K562 (cell line): ENCODE data around the gene USP32. TPM values are rescaled to one million over a fixed set of nuclear protein-coding genes. Genes with fewer than 3 reads are reported as not detected.
A peak's percentile ranks its signal among the peaks of the same experiment; 100 is the strongest.

Source experiments
- ELF4 ChIP-seq: fragments of 450-650 bp; formaldehyde crosslinking; IDR thresholded peaks from 2 replicates; pipeline ENCODE4 v1.4.0; 2022; ENCODE audit warnings: missing genetic modification characterization
- GABPB1 ChIP-seq: sonication (generic); formaldehyde crosslinking; IDR thresholded peaks from 2 replicates; pipeline ENCODE4 v1.8.0; 2022; ENCODE audit warnings: mild to moderate bottlenecking, missing genetic modification reagents
- KDM2B ChIP-seq: fragments of 250-450 bp; sonication (Bioruptor Pico); IDR thresholded peaks from 2 replicates; pipeline ENCODE4 v1.8.0; 2021; ENCODE audit warnings: mild to moderate bottlenecking, moderate library complexity
- MAX ChIP-seq: sonication (generic); formaldehyde crosslinking; IDR thresholded peaks from 2 replicates; pipeline ENCODE4 v1.9.0; 2022; ENCODE audit warnings: mild to moderate bottlenecking, missing genetic modification reagents
- MCM2 ChIP-seq: fragments of 450-650 bp; IDR thresholded peaks from 2 replicates; pipeline ENCODE4 v1.6.1; 2017; ENCODE audit warnings: low read depth, mild to moderate bottlenecking
- NCOA6 ChIP-seq: fragments of 450-650 bp; IDR thresholded peaks from 2 replicates; pipeline ENCODE4 v1.6.1; 2017; ENCODE audit warnings: mild to moderate bottlenecking
- POU5F1 ChIP-seq: fragments of 150-350 bp; IDR thresholded peaks from 2 replicates; pipeline ENCODE4 v1.6.1; 2014; ENCODE audit warnings: borderline replicate concordance, low read length, low read depth, mild to moderate bottlenecking; ENCODE audit not compliant: partially characterized antibody
- REST ChIP-seq, 2 experiments: fragments of 450-650 bp; formaldehyde crosslinking in 1 of 2; IDR thresholded peaks; 2 replicates each; pipeline versions ENCODE4 v1.4.0 to v1.6.1; 2014 to 2020; ENCODE audit warnings: mild to moderate bottlenecking in 2 of 2, borderline replicate concordance in 1 of 2, low read depth in 1 of 2
- ZFX ChIP-seq: sonication (generic); formaldehyde crosslinking; IDR thresholded peaks from 2 replicates; pipeline ENCODE4 v1.8.0; 2022; ENCODE audit warnings: mild to moderate bottlenecking, missing genetic modification reagents, moderate library complexity
- ZNF224 ChIP-seq: sonication (generic); formaldehyde crosslinking; IDR thresholded peaks from 2 replicates; pipeline ENCODE4 v1.8.0; 2022; ENCODE audit warnings: mild to moderate bottlenecking, missing genetic modification reagents
- ZNF584 ChIP-seq: fragments of 200-800 bp; sonication (Bioruptor generic); IDR thresholded peaks from 2 replicates; pipeline ENCODE4 v1.6.1; 2016; ENCODE audit warnings: low read depth, mild to moderate bottlenecking, missing genetic modification characterization, missing compliant biosample characterization
- ZSCAN32 ChIP-seq: fragments of 450-650 bp; formaldehyde crosslinking; IDR thresholded peaks from 2 replicates; pipeline ENCODE4 v1.4.0; 2020; ENCODE audit warnings: mild to moderate bottlenecking, moderate library complexity
- polyA plus RNA-seq, 8 experiments: library from polyadenylated mRNA; depleted of rRNA in 4 of 8; stranded (reverse) in 5 of 8; unstranded in 3 of 8; fragments of >200 nt; fragmentation: Nextera tagmentation in 2 of 8; fragmentation: Illumina TruSeq in 1 of 8; extraction: Ambion mirVana in 2 of 8; extraction: Trizol in 1 of 8; gene quantifications; 2 replicates each; pipeline versions ENCODE4 v1.2.1 to v1.2.3, GENCODE V29; 2011 to 2014; ENCODE audit warnings: inconsistent platforms in 1 of 8, missing spikeins in 1 of 8
- total RNA-seq, 7 experiments: library from RNA; depleted of rRNA in 6 of 7; stranded (reverse); fragments of >200 nt in 6 of 7; fragmentation: Illumina TruSeq in 2 of 7; extraction: Trizol in 2 of 7; gene quantifications; 2 replicates each; pipeline versions ENCODE4 v1.2.1 to v1.2.3, GENCODE V29; 2011 to 2021; ENCODE audit warnings: low replicate concordance in 1 of 7
- TF ChIP-seq, protein P1 (sequence below): fragments of 250-450 bp; sonication (Bioruptor Pico); IDR thresholded peaks from 2 replicates; pipeline ENCODE4 v1.8.0; 2022; ENCODE audit warnings: inconsistent platforms, mild to moderate bottlenecking, moderate library complexity, borderline replicate concordance
- TF ChIP-seq, protein P2 (sequence below), 2 experiments: fragments of 150-350 bp in 1 of 2; IDR thresholded peaks; 2 replicates each; pipeline ENCODE4 v1.6.1; 2012 to 2016; ENCODE audit warnings: low read depth in 2 of 2, low read length in 2 of 2, mild to moderate bottlenecking in 1 of 2, moderate library complexity in 1 of 2

USP32 gene
- total and polyA plus RNA-seq, 9 of the 15 experiments (the other 6 are each of a cell fraction or from before 2014, with no cell fraction given) = 18.0 to 69.3 (median 47.1) TPM

DNA sequence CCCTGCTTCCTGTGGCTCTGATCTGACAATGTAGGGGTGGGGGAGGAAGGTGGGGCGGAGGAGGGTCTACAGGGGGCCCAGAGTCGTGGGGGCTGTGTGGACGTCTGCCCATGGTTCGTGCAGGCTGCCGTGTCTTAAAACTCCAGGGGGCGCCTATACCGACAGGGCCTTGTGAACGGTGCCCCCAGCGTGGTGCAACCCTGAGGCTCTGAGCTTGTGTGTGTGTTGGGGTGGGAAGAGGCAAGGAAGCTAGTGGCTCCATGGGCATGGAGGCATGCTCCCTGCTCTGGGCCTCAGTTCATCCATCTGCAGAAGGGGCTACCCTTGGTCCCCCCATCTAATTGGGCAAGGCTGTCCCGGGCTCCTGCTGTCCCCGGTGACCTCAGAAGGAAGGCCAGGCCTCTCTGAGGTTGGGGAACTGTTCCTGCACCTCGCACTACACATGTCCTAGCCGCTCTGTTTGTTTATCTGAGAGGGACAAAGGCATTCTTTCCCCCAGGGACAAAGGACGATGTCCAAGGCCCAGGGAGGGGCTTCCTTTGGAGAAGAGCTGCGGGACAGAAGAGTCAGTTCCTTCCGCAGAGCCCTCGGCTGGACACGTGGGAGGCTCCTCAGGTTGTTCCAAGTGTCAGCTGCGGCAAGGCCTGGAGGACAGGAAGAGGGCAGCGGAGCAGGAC is 228.7 kb downstream of the USP32 start (continued):
- TF ChIP-seq, protein P1, sequence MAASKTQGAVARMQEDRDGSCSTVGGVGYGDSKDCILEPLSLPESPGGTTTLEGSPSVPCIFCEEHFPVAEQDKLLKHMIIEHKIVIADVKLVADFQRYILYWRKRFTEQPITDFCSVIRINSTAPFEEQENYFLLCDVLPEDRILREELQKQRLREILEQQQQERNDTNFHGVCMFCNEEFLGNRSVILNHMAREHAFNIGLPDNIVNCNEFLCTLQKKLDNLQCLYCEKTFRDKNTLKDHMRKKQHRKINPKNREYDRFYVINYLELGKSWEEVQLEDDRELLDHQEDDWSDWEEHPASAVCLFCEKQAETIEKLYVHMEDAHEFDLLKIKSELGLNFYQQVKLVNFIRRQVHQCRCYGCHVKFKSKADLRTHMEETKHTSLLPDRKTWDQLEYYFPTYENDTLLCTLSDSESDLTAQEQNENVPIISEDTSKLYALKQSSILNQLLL (CRISPR knock-in tag) = no peak
- TF ChIP-seq KDM2B = no peak
- no peak for TF ChIP-seq POU5F1
- no peak for TF ChIP-seq GABPB1 (CRISPR knock-in tag)
- TF ChIP-seq ZNF584 (CRISPR knock-in tag) = no peak
- TF ChIP-seq MAX (CRISPR knock-in tag) = peak; percentile 35; the same call in 1 of the 2 replicates
- TF ChIP-seq MCM2 = no peak
- no peak for TF ChIP-seq ELF4 (CRISPR knock-in tag)
- no peak for TF ChIP-seq ZSCAN32 (CRISPR knock-in tag)
- TF ChIP-seq, protein P2, sequence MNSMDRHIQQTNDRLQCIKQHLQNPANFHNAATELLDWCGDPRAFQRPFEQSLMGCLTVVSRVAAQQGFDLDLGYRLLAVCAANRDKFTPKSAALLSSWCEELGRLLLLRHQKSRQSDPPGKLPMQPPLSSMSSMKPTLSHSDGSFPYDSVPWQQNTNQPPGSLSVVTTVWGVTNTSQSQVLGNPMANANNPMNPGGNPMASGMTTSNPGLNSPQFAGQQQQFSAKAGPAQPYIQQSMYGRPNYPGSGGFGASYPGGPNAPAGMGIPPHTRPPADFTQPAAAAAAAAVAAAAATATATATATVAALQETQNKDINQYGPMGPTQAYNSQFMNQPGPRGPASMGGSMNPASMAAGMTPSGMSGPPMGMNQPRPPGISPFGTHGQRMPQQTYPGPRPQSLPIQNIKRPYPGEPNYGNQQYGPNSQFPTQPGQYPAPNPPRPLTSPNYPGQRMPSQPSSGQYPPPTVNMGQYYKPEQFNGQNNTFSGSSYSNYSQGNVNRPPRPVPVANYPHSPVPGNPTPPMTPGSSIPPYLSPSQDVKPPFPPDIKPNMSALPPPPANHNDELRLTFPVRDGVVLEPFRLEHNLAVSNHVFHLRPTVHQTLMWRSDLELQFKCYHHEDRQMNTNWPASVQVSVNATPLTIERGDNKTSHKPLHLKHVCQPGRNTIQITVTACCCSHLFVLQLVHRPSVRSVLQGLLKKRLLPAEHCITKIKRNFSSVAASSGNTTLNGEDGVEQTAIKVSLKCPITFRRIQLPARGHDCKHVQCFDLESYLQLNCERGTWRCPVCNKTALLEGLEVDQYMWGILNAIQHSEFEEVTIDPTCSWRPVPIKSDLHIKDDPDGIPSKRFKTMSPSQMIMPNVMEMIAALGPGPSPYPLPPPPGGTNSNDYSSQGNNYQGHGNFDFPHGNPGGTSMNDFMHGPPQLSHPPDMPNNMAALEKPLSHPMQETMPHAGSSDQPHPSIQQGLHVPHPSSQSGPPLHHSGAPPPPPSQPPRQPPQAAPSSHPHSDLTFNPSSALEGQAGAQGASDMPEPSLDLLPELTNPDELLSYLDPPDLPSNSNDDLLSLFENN (IDR thresholded peaks at IDR 0.05; ENCODE audit: low read depth in 2 of 2, low read length in 2 of 2) = no peak
- no peak for TF ChIP-seq REST (IDR thresholded peaks at IDR 0.05; ENCODE audit: borderline replicate concordance)
- no peak for TF ChIP-seq REST (CRISPR knock-in tag; IDR thresholded peaks at IDR 0.05; ENCODE audit: low read depth)
- TF ChIP-seq ZFX = no peak
- TF ChIP-seq ZNF224 (CRISPR knock-in tag) = no peak
- TF ChIP-seq NCOA6 = no peak
